GM18502 (cell line): ENCODE results near the gene VWA3B.
"Not testable (repeated sequence)": the region's sequence is repeated elsewhere in the genome, so short reads cannot be mapped to it uniquely, and the experiment has no call there.

ENCODE experiments used
- ATAC-seq: cut with Tn5 transposase; IDR thresholded peaks from one replicate; pipeline ENCODE4 v1.9.1; 2021; ENCODE audit warnings: mild to moderate bottlenecking; ENCODE audit not compliant: unreplicated experiment, poor library complexity

The VWA3B gene

GRCh38 chr2:98086491-98087446, at the start of gene VWA3B:
VWA3B (plus strand) TSS chr2:98087167; CDS start chr2:98093093, 5,926 bp downstream.
- peak; percentile 93 for ATAC-seq

- ATAC-seq = no peak
Observed at GRCh38 chr2:98037206-98037605, 49.8 kb upstream of the VWA3B start.

- ATAC-seq = no peak
Observed at GRCh38 chr2:98037666-98038336, 49.2 kb upstream of the VWA3B start.

DNA sequence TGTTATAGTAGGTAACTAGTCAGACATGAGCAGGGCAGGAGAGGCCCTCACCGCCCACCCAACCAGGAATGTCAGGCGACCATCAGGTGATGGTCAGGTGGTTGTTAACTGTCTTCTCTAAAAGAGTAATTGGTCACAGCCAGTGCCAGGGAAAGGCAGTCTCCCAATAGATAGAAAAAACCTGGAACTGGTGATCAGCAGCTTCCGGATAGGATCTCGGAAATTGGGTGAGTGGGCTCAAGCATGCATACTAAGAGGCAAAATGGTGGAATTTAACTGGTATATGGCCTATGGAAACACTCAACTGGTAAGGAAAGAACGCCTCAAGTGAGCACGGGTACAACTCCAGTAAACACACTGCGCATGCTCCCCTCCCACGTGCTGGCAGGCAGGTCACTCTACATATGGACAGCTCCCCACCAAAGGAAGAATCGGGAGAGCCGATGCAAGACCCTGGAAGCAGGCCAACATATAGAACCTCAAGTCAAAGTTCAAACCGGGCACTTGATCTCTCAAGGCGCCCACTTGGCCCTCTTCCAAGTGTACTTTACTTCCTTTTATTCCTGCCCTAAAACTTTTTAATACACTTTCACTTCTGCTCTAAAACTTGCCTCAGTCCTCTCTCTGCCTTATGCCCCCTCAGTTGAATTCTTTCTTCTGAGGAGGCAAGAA, 47.7 kb upstream of the VWA3B start:
- ATAC-seq = no peak

DNA sequence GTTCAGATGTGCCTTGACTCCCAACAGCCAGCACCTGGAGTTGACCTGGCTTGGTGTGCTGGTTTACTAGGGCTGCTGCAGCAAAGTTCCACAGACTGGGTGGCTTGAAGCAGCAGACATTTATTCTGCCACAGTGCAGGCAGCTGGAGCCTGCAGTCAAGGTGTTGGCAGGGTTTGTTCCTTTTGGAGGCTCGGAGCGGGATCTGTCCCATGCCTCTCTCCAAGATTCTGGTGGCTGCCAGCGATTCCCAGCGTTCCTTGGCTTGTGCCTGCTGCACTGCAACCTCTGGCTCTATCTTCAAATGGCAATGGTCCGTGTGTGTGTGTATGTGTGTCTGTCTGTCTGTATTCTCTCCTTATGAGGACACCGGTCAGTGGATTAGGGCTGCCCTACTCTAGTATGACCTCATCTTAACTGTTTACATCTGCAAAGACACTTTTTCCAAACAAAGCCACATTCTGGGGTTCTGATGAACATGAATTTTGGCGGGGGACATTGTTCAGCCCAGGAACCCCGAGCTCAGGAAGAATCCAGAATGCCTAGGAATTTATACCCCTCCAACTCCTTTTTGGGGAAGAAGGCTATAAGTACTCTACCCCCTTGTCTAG, 46.5 kb upstream of the VWA3B start:
- no peak for ATAC-seq

DNA sequence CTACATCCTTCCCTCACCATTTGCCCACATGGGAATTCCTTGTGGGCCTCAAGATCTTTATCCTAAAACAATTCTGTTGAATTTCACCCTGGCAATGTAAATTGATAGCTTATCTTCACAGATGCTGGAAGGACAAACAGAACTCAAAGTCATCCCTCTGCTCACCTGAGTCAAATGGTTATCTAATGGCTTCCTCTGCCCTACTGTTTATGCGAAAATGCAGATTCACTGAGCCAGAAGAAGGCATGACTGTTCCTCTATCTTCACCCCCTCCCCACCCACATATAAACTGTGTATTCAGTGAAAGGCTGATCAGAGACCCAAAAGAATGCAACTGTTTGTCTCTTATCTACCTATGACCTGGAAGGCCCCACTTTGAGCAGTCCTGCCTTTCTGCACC, 43.9 kb upstream of the VWA3B start:
- ATAC-seq = no peak

DNA sequence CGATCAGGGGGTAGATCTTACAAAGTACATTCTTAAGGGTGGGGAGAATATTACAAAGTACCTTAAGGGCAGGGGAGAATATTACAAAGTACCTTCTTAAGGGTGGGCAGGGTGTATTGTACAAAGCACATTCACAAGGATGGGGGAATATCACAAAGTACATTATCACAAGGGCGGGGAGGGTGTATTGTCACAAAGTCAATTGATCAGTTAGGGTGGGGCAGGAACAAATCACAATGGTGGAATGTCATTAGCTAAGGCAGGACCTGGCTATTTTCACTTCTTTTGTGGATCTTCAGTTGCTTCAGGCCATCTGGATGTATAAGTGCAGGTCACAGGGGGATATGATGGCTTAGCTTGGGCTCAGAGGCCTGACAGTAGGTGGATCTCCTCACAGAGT, 42.2 kb upstream of the VWA3B start:
- not testable (repeated sequence) for ATAC-seq

DNA sequence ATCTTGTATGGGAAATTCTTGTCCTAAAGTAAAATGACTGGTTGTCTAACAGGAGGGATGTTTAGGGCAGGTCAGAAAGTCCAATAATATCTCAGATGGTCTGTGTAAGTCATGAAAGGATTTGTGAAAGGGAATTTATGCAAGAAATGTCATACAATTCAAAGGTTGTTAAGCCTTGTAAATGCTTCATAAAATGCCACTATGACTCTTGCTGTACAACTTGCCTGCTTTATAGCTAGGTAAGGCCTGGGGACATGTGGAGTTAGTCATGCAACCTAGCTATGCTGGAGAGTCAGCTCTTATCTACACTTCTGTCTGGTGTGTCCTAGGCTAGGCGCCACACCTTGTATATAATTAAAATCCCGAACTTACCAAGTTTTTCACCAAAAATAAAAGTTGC, 36.9 kb upstream of the VWA3B start:
- no peak for ATAC-seq

DNA sequence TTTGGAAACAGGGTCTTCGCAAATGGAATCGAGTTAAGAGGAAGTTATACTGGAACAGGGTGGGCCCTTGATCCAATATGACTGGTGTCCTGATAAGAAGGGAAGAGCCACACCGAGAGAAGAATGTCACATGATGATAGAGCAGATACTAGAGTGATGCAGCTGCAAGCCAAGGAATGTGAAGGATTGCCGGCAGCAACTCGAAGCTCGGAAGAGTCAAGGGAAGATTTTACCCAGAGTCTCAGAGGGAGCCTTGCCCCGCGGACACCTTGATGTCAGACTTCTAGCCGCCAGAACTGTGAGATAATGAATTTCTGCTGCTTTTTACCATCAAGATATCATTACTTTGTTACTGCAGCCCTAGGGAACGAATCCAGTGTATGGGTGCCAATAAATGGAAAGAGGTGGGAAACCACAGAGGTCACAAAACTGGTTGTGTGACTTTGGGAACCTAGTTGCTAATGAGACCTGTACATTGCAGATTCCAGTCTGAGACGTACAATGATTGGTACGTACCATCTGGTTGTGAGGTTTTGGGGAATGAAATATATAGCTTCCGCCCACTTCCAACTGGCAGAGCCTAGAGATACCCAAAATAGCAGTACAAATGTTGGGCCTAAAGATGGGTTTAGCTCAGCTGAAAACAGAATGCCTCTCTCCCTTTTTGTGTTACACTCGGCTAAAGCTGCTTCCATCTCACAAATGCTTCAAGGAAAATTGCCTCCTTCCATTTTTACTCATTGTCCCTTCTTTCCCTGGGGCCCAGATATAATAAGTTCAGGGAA, 28.6 kb upstream of the VWA3B start:
- ATAC-seq = no peak

DNA sequence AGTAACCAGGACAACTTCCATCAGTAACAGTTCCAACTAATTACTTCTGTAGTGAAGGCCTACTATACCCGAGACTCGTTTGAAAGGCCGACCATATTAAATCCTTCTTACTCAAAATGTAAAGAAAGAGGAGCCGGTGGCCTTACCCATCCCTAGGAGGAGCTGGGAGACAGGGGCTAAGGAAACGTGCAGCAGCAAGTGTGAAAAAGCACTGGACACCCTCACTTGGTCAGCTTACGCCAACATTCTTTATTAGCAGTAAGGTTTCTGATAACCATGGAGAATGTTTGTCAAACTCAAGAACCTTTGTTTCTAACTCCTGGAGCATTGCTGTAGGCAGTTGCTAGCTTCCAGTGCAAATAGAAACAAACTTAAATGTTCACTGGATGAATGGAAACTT, 26.7 kb upstream of the VWA3B start:
- ATAC-seq = no peak

- ATAC-seq = no peak
Observed at GRCh38 chr2:98063291-98063854, 23.6 kb upstream of the VWA3B start.

- ATAC-seq = no peak
Observed at GRCh38 chr2:98065808-98066207, 21.2 kb upstream of the VWA3B start.

DNA sequence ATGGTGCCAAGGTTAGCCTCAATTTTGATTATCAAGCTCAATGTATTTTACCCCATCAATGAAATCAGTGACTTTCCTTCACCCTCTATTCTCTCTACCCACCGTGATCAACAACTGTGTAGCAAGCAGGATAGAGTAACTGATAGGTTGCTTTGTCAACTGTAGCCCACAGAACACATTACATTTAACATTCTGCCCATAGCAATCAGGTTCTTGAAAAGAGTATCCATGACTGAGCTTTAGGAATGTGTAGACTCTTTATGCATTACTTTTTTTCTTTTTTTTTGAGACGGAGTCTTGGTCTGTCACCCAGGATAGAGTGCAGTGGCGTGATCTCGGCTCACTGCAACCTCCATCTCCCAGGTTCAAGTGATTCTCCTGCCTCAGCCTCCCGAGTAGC, 19.8 kb upstream of the VWA3B start:
- ATAC-seq = no peak

DNA sequence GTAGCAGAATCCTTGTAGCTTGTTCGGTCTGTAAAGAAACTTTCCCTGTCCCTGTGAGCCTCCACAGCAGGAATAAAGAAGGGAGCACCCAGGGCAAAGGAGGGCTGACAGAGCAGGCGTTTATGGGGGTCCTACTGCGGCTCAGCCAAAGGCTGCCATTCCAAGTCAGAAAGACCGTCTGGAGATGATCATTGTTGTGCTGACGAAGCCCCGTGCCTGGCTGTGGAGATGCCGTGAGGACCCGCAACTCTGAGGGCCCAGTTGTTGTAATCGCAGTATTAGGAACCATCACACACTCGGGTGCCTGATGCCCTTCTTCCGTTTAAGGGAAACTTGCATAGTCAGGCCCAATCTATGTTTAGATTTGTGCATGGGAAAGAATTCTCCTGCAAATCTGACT, 16.9 kb upstream of the VWA3B start:
- ATAC-seq = no peak

GRCh38 chr2:98072442-98072841, 14.5 kb upstream of the VWA3B start:
- no peak for ATAC-seq

DNA sequence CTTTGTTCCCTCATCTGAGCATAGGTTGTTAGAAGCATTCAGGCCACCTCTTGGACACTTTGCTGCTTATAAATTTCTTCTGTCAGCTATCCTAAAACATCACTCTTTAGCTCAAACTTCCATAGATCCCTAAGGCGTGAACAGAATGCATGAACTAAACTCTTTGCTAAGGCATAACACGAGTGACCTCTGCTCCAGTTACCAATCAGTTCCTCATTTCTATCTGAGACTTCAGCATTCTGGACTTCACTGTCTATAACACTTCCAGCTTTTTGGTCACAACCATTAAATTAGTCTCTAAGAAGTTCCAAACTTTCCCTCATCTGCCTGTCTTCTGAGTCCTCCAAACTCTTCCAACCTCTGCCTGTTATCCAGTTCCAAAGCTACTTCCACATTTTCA, 8.3 kb upstream of the VWA3B start:
- ATAC-seq = no peak

- no peak for ATAC-seq
Observed at GRCh38 chr2:98084151-98084868, 2.7 kb upstream of the VWA3B start.

- ATAC-seq = no peak
Observed at GRCh38 chr2:98084869-98085238, 2.1 kb upstream of the VWA3B start.

GRCh38 chr2:98085649-98086048, 1.3 kb upstream of the VWA3B start:
- no peak for ATAC-seq
